RWPE1 (cell line): Measurements from ENCODE around the gene NEDD9.

Experiments used
- CTCF ChIA-PET: fragments of 350-600 bp; sonication (Branson Sonifier 250); formaldehyde crosslinking; extraction: SDS; loops from one replicate; lab custom pipeline; 2021; lab: Yijun Ruan, JAX
- POLR2A ChIA-PET: fragments of 400-600 bp; formaldehyde crosslinking; extraction: SDS; loops from one replicate; lab custom pipeline; 2020; ENCODE audit warnings: antibody characterized with exemption; ENCODE audit not compliant: low non-redundant PET; lab: Yijun Ruan, JAX
- DNase-seq: peaks from one replicate; pipeline ENCODE4 v3.0.0; 2012; ENCODE audit warnings: low spot score
- H3K27ac ChIP-seq: fragments of 450-650 bp; 2 replicates; pipeline ENCODE4 v1.5.1; 2017
- CTCF ChIP-seq: fragments of 450-650 bp; conservative IDR thresholded peaks from 2 replicates; pipeline ENCODE4 v1.5.1; 2017; ENCODE audit warnings: low read depth, mild to moderate bottlenecking

The NEDD9 gene

DNA sequence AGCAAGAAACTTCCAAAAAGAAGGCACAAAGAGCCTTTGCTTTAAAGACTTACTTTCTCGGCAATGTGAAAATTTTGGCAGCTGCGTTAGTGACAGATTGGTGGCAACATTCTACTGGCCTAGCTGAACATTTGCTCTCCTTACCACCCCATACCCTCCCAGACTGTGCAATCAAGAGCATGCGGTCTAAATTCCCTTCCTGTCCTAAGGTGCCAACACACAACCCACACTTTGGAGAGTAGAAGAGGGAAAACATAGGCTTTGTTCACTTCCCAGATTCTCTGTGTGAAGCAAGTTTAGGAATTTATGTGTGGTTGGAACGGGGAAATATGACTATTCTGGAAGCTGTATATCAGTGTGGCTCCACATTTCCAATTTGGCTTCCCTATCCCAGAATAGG lies 29.8 kb upstream of the NEDD9 start:
- ChIA-PET CTCF (interaction anchor here (0.8 kb wide), 1 partner anchor 118 kb away, joined by 3 read pairs; no protein-coding TSS in a partner anchor), POLR2A (no interaction called here)
- no peak overlapping the region for H3K27ac ChIP-seq
- no peak for DNase-seq
- TF ChIP-seq CTCF = no peak

- no peak overlapping the region for H3K27ac ChIP-seq
- DNase-seq = no peak
- CTCF ChIA-PET = interaction anchor here (0.6 kb wide), 1 partner anchor 184 kb away, joined by 3 read pairs; no protein-coding TSS in a partner anchor
- POLR2A ChIA-PET = no interaction called here
- TF ChIP-seq CTCF = no peak
Measured at GRCh38 chr6:11260249-11261038, 28.0 kb upstream of the NEDD9 start.

DNA sequence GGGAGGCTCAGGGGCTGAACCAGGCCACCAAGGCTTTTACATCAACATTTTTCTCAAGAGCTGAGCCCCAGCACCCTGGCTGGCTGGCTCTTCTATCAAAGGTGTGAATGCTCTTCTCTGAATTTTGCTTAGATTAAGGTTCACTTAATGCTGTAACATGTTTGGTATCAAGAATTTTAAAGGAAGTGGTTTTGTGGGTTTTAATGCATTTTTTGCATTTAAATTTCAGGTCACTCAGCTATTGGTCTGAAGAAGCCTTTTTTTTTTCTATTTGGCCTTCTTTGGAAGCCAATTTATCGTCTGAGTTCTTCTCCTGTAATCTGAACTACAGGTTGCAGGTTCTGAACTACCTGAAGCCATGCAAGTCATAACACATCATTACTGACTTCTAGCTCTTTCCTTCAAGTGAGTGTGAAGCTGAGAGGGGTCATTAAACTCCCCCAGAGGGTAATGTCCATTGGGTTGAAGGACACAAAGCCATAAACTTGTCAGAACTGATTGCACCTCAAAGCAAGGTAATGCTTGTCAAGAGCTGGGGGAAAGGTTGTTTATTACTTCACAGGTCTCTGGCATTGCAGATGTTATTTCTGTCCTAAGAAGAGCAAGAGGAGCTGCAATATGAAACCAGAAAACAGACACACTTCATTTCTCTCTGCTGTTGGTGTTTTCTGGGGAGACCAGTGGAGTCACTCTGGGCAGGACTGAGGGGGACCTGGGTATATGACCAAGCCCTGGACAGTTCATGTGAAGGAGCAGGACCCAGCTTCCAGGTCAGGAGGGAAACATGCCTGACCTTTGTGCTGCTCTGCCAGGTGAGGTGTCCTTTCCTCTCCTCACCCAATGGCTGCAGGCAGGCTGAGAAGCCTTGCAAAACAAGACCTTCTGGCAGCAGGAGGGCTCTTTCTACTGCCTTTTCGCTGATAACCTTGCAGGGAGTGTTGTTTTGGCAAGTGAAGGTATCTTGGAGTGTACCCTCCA lies 26.1 kb upstream of the NEDD9 start:
- H3K27ac ChIP-seq = no peak overlapping the region
- TF ChIP-seq CTCF = no peak
- no peak for DNase-seq
- ChIA-PET POLR2A (no interaction called here), CTCF (interaction anchor here (0.6 kb wide), 1 partner anchor 165 kb away, joined by 4 read pairs; no protein-coding TSS in a partner anchor)

DNA sequence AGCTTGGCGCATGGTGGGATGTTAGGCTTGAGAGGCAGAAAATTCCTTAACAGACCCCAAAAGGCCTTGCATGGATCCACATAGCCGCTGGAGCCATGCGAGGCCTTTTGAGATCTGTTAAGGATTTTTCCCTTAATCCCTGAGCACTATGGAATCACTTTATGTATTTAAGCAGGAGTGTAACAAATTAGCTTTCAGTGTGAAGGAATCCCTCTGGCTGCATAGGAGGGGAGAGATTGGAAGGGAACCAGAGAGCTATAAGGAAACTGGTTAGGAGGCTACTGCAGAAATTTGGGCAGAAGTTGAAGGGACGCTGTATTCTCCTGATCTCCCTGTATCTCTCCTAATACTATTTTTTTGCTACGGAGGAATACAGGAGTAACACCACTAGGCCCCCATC lies 23.1 kb upstream of the NEDD9 start:
- TF ChIP-seq CTCF = no peak
- no peak for DNase-seq
- H3K27ac ChIP-seq = no peak overlapping the region
- ChIA-PET POLR2A (interaction anchor here (0.6 kb wide), 1 partner anchor 143 kb away, joined by 3 read pairs; no protein-coding TSS in a partner anchor), CTCF (no interaction called here)

DNA sequence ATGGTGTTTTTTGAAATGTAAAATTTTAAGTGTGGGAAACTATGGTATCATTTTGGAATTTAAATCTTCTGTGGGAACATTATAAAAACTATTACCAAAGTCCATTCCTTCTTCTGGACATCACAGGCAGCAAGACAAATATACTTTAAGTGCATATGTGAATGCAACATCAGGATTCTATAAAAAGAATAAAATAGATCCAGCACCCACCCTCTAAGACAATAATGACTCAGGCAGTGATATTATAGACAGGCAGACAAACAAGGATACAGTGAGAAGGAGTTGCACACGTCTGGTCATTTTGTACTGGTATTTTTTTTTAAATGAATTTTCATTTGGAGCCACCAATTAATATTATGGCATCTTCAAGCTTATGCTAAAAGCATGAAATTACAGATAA lies 21.1 kb upstream of the NEDD9 start:
- POLR2A ChIA-PET = no interaction called here

More for the DNA sequence above, 21.1 kb upstream of the NEDD9 start:
- DNase-seq = no peak
- CTCF ChIA-PET = no interaction called here
- no peak overlapping the region for H3K27ac ChIP-seq
- TF ChIP-seq CTCF = no peak
